Glomerular visceral epithelial cell (primary cell): Measurements from ENCODE around the gene OIP5.
"Not testable (repeated sequence)": the region's sequence is repeated elsewhere in the genome, so short reads cannot be mapped to it uniquely, and the experiment has no call there.

Source experiments
- DNase-seq: peaks from one replicate; pipeline ENCODE4 v3.0.0-alpha.2; 2016; ENCODE audit errors: extremely low spot score

Gene OIP5

DNA sequence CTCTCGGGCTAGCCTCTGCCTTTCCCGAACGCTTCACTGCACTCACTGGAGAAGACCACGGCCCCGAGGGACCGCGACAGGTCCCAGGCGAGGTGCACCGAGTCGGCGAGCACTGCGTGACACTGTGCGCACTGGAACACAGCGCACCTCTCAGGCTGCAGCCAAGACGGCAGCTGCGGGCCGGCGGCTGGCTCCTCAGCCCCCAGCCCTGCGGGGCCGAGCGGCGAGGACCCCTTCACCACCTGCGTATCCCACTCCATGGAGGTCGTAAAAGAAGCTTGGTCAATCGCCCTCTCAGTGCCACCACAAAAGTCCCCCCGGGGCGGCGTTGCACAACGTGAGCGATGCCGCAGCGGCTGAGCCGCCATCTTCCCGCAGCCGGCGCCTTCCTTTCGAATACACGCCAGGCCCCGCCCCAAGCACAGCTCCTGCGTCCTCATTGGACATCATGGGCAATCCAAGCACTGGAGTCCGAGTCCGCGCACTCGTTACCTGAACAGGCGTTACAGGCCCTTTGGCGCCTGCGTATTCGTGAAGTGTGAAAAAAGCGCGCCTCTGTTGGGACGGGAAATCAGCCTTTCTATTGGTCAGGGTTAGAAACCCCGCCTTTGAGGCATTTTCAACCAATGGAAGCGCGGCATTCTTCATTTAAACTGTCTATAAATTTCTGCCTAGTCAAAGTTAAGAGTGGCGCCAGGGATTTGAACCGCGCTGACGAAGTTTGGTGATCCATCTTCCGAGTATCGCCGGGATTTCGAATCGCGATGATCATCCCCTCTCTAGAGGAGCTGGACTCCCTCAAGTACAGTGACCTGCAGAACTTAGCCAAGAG is at the start of gene OIP5, which contains the start of gene NUSAP1:
Gene OIP5 (minus strand): TSS at position 398 of the 832 bp plus-strand sequence. CDS start 30 bp downstream, at position 368.
Gene NUSAP1 (plus strand): TSS at position 688 of the 832 bp plus-strand sequence. CDS start 77 bp downstream, at position 765.
- DNase-seq = peak; percentile 100

- DNase-seq = no peak
Observed at GRCh38 chr15:41377978-41378377, 45.6 kb upstream of the OIP5 start.

- DNase-seq = no peak
Observed at GRCh38 chr15:41367418-41367817, 35.0 kb upstream of the OIP5 start.

DNA sequence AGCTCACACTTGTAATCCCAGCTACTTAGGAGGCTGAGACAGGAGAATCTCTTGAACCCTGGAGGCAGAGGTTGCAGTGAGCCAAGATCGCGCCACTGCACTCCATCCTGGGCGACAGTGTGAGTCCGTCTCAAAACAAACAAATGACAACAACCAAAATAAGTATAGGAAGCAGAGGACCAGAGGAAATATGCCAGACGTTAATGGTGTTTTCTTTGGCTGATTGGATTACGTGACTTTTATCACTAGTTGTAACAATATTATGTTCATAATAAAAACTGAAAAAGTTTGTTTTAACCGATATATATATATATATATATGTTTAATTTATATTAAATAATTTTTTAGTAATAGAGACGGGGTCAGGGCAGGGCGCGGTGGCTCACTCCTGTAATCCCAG is 22.0 kb upstream of the OIP5 start:
- no peak for DNase-seq

DNA sequence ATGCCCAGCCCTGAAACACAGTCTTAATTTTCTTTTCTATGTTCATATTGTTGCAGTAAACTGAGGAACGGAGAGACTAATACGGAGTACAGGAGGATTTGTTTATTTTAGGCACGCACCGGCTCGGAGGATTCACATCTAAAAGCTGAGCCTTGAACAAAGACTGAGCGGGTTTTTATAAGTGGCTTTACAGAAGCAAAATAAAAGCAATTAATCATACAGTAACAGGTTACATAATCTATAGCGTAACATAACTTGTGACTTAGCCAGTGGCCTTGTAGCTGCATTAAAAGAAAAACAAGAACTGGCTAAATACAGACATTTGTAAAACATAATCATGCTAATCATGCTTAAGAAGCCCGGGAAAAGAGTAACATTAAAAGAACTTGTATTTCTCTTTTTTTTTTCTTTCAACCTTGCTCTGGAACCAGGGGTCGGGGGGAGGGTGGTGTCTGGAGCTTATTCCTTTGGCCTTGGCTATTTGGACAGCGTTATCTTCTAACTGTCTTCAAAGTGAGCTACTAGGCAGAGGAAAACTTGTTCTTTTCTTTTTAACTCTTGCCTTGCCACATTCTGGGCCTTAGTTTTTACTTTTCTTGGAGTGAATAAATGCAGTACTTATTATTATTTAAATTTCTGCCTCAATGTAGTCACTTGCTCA is 17.8 kb upstream of the OIP5 start:
- no peak for DNase-seq

- DNase-seq = no peak
Observed at GRCh38 chr15:41347236-41347635, 14.8 kb upstream of the OIP5 start.

DNA sequence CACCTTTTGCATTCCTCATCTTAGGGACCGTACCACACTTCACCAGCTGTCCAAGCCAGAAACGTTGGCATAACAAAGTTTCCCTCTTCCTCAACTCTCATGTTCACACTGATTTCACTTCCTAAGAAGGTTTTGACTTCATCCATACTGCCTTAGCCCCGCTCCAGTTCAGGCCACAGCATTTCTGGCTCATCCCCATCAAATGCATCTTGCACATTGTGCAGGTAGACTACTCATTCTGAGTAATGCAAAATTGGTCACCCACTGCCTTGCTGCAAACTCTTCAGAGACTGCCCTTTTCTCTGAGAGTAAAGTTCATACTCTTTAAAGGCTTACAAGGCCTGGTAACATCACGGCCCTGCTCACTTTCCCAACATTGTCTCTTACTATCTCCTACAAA is 9.1 kb upstream of the OIP5 start:
- DNase-seq = no peak

DNA sequence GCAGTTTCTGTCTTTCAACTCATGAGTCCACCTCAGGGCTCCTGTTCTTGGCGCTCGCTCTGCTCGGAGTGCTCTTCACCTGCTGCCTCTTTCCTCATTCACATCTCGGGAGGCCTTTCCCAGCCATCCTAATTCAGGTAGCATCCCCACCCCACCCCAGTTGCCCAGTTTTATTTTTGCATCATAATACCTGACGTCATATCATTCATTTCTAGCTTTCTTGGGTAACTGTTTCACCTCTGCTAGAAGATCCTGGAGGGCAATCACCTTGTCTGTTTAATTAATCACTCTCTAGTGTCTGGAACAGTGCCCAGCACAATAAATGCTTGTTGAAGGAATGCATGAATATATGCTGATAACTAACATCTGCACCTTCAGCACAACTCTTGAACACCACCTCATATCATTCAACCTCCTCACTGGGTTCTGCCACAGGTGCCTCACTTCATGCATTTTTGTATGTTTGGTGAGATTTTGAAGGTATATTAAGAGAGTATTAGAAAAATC is 7.9 kb upstream of the OIP5 start:
- no peak for DNase-seq

DNA sequence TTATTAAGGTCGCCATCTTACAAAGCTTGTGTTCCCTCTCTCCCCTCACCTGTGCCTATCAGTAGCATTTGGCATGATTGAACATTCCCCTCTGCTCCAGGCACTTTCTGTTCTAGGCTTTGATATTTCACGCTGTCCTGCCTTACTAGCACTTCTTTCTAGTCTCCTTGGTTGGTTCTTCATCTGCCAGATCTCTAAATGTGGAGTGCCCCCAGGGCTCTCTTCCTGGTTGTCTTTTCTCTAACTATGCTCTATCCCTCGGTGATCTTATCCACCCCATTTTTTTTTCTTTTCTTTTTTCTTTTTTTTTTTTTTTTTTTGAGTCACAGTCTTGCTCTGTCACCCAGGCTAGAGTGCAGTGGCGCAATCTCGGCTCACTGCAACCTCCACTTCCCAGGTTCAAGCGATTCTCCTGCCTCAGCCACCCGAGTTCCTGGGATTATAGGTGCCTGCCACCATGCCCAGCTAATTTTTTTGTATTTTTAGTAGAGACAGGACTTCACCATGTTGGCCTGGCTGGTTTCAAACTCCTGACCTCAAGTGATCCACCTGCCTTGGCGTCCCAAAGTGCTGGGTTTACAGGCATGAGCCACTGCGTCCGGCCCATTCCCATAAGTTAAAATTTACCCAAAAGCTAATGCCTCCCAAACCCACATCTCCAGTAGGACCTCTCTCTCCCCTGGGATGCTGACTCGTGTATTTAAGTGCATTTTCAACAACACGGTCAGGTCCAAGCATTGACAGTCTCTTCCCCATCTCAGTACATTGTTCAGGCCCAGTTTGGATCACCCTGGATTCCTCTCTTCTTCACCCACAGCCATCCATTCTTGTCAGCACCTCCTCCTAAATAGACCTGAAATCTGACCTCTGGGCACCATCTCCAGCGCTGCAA is 5.5 kb upstream of the OIP5 start:
- no peak for DNase-seq

DNA sequence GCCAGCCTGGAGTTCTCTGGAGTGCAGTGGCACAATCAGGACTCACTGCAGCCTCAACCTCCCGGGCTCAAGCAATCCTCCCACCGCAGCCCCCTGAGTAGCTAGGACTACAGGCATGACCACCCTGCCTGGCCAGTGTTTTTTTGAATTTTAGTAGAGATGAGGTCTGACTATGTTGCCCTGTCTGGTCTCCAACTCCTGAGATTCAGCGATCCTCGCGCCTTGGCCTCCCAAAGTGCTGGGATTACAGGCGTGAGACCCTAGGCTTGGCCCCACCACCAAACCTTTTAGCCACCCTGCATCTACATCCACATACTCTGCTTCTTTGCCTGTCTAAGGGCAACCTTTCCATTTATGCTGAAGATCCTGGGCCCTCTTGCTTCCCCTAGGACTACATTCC is 4.7 kb upstream of the OIP5 start:
- no peak for DNase-seq

DNA sequence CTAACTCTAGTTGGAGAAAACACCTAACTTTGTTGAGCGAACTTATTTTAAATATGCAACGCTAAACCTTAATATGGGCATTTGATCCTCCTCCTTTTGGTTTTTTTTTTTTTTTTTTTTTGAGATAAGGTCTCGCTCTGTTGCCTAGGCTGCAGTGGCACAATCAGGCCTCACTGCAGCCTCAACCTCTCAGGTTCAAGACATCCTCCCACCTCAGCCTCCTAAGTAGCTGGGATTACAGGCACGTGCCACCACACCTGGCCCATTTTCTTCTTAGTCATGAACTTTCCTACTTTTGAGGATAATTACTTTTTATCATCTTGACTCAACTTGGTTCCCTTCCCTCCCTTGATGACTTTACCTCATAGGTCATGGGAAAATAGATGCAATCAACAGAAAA is 4.2 kb upstream of the OIP5 start:
- no peak for DNase-seq

GRCh38 chr15:41334293-41335120 is 2.1 kb upstream of the OIP5 start:
- no peak for DNase-seq

DNA sequence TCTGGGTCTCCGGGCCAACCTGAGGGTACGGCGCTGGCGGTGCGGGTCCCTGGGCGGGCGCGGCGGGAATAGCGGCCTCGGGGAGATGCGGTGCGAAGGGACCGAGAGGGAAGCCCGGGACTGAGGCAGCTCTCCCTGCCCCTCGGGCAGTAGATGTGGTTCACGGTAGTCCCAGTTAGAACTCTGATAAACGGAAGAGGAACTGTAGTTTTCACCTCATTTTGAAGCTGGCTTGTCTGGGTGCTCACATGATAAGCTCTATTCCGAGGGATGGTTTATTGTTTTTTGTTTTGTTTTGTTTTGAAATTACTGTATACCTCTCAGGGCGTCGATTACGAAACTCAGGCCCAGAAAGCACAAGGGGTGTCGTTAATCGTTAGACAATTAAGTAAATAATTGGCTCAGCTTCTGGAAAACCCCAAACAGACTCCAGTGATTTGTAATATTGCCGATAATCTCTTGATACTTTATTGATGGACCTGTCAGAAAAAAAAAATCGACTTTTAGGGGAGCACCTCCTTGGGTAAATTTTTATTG is 703 bp upstream of the OIP5 start:
- DNase-seq = no peak

DNA sequence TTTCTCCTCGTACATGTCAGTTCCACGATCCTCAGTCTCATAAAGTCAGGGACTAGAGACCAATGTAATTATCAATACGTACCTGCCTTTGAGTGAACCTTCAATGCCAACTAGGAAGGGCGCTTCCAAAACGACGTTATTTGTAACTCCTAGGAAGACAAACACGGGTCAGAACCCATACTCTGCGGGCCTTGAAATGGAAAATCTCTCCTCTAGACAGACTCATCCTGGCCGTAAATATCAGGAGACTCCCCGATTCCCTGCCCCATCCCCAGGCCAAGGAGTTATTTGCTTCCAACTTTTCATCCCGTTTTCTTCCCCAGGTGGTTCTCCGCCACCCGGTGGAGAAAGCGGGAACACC is 578 bp downstream of the OIP5 start:
- DNase-seq = no peak

DNA sequence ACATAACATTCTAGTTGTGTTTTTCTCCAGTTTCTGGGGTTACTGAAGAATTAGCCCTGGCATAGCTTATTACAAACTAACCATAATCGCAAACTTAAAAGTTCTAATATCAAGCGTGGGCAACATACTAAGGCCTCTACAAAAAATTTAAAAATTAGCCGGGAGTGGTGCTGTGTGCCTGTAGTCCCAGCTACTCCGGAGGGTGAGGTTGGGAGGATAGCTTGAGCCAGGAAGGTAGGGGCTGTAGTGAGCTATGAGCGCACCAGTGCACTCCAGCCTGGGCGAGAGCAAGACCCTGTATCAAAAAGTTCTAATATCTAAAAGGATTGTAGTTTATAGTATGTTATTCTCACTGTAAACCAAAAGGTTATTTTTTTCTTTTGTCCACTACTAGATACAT is 1.1 kb downstream of the OIP5 start:
- DNase-seq = no peak

- no peak for DNase-seq
Observed at GRCh38 chr15:41323611-41324010, 8.8 kb downstream of the OIP5 start.

GRCh38 chr15:41320805-41321330 is 11.5 kb downstream of the OIP5 start:
- DNase-seq = not testable (repeated sequence)

DNA sequence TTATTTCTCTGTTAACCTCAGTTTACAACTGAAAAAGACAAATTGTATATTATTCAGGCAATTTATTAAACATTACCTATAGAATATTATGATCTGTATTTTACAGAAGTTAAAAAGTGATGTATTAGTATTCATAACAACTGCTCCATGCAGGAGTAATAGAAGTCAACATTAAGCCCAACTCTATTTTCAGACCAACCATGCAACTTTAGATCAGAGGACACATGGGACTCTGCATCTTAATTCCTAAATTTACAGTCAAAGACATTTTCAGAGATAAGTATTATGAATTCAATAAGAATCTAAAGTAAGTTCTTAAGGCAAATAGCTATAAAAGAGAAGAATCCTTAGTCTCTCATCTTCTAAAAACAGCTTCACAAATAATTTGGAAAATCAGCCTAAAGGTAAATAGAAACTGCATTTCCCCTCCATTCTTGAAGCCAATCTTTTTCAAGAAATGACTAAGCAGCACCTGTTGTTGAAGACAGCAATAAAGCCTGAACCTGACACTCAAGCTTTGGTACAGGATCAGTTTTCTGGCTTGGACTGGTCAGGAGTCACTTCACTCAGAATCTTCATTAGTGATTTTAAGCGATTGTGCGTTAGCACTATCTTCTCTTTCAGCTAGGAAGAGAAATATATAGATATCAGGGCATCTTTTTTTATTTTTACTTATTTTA is 23.0 kb downstream of the OIP5 start:
- DNase-seq = no peak

DNA sequence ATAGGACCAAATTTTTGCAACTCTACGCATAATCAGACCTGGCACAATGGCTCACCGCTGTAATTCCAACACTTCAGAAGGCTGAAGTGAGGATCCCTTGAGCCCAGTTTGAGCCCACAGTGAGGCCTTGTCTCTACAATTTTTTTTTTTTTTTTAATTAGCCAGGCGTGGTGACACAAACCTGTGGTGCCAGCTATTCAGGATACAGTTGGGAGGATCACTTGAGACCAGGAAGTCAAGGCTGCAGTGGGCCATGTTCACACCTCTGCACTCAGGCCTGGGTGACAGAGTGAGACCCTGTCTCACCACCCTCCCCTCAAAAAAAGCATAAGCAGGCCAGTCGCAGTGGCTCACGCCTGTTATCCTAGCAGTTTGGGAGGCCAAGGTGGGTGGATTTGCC is 24.7 kb downstream of the OIP5 start:
- no peak for DNase-seq

GRCh38 chr15:41304149-41304770 is 28.1 kb downstream of the OIP5 start:
- DNase-seq = no peak
